NCI-H1105 treated with DMSO at 0.1 percent for 48 hours (cell line): ENCODE data around the gene AQP12A.

Experiments
- DNase-seq: peaks from one replicate; lab custom pipeline; 2025; lab: John Stamatoyannopoulos, UW

AQP12A gene

GRCh38 chr2:240745456-240745855 is 53.8 kb downstream of the AQP12A start:
- DNase-seq = no peak

- no peak for DNase-seq
These were observed 54.3 kb downstream of the AQP12A start for GRCh38 chr2:240745962-240746361.

GRCh38 chr2:240746671-240747070 is 55.0 kb downstream of the AQP12A start:
- DNase-seq = no peak

GRCh38 chr2:240747256-240747655 is 55.6 kb downstream of the AQP12A start:
- DNase-seq = no peak
